GM18511 (cell line): ENCODE data around the gene RPP40.

ENCODE experiments used
- ATAC-seq: cut with Tn5 transposase; IDR thresholded peaks from one replicate; pipeline ENCODE4 v1.9.1; 2021; ENCODE audit warnings: mild to moderate bottlenecking, moderate library complexity; ENCODE audit not compliant: unreplicated experiment

Gene RPP40

DNA sequence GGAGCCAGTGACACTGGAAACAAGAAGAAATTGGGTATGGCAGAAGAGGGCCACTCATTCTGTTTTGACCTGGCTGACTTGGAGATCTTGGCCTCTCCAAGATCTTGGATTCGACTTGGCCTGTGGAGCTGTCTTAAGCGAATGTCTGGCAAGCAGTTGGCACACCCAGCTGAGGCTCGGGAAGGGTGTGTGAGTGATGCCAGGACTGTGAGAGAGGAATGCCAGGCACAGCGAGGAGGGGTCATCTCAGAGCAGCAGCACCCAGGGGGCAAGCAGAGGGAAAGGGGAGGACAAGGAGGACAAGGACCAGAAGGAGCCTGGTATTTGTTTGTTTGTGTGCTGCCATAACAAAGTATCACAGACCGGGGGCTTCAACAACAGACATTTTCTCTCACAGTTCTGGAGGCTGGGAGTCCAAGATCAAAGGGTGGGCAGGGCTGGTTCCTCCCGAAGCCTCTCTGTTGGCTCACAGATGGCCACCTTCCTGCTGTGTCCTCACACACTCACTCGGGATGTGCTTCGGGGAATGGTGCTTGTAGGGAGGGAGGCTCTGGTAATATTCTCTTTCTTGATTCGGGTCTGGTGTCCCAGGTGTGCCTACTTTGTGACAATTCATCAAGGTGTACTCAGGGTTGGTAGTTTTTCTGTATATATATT, 33.0 kb downstream of the RPP40 start:
- ATAC-seq = no peak

- ATAC-seq = no peak
Measured at GRCh38 chr6:4969609-4970285, 34.1 kb downstream of the RPP40 start.

GRCh38 chr6:4967301-4968030, 36.4 kb downstream of the RPP40 start:
- ATAC-seq = no peak

DNA sequence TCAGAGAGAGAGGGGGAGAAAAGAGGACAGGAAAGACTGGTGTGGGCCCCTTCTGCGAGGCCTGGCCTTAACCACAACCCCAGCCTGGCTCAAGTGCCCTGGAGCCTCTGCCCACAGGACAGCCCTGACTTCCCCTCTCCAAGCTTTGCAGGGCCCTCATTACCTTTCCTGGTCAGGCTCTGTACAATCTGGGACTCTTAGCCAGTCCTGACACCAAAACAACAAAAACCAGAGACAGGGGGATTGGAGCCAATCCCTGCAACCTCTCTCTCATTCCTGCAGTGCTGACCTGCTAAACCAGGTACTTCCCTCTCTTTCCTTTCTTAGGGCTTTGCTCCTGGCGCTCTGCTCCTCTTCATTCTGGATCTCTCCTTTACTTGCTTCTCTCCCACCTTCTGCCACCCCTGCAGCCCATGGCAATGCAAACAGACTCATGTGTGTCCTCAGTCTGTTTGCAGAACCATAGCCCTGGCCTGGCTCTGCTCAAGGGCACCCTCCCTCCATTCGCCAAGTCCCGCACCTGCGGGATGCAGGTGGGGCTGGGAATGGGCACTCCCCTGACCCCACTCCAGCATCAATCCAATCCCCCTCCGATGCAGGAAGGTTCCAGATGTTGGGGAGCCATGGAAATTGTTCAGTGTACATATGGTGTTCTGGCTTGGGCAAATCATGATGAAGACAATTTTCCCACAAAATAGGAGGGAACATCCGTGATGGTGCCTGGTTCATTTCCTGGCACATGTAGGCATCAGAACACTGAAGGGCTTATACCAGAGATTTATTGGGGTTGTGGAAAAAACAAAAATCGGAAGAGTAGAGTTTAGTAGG, 38.1 kb downstream of the RPP40 start:
- no peak for ATAC-seq

DNA sequence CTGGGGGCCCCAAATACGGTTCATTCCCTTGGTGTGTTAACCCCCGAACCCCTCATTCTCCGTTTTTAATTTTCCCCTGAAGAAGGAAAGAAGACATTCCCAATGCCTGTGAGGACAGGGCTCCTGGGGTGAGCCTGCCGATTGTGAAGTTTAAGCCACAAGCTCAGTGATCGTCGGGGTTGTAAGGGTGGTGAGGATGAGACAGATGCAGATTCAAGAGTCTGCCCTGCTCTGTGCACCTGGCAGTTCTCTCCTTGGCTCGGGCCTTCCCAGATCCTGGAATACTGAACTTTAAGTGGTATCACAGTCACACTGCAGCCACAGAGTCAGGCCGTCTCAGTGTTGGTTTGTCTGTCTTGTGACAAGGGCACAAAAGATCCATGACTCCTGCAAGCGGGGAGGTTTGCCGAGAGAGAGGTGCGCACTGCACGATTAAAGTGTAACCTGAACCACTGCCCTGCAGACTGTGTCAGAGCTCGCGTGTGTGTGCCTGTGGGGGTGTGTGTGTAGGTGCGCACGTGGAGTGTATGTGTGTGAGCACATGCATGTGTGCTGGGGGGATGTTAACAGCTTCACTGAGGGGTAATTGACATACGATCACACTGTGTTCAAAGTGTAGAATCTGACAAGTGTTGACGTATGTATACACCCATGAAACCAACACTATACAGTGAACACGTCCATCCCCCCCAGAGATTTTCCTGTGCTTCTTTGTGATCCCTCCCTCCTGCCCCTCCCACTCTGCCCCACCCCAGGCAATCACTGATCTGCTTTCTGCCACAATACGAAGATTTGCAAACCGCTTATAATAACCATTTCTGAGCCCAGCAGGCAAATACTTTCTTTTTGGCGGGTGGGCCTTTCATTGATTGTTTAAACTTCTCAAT, 38.9 kb downstream of the RPP40 start:
- no peak for ATAC-seq

GRCh38 chr6:4962905-4963304, 40.9 kb downstream of the RPP40 start:
- ATAC-seq = no peak

GRCh38 chr6:4961322-4962168, 42.3 kb downstream of the RPP40 start:
- ATAC-seq = no peak

GRCh38 chr6:4958624-4959023, 45.2 kb downstream of the RPP40 start:
- no peak for ATAC-seq

DNA sequence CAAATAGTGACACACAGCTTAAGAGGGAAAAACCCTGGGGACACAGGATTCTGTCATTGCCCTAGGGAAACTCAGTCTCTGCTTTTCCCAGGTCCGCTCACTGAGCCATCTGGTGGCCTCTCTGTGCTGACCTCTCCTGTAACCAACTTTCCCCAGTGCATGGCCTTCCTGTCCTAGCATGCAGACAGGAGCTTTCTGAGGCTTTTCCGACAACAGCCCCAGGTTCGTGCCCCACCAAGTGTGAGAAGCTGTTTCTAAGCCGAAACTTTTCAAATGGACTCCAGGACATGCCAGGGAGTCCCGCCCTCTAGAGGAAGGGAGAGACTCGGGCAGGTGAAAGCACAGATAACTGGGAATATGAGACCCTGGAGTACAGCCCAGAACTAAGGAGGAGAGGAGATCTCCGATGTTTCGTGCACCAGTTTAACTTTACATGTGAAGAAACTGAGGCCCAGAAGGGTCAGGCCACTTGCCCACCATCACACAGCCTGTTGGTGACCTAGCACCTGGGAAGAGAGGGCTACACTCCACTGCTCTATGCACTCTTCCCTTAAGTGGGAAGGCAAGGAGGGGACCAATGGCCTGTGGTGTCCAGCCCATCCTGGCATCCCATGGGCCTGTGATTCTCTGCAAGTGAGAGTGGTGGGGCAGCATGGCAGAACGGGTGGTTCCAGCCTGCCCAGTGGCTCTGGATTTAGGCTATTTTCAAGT, 46.2 kb downstream of the RPP40 start:
- no peak for ATAC-seq

GRCh38 chr6:4956625-4957024, 47.2 kb downstream of the RPP40 start:
- no peak for ATAC-seq

- ATAC-seq = no peak
Measured at GRCh38 chr6:4953440-4953839, 50.4 kb downstream of the RPP40 start.

DNA sequence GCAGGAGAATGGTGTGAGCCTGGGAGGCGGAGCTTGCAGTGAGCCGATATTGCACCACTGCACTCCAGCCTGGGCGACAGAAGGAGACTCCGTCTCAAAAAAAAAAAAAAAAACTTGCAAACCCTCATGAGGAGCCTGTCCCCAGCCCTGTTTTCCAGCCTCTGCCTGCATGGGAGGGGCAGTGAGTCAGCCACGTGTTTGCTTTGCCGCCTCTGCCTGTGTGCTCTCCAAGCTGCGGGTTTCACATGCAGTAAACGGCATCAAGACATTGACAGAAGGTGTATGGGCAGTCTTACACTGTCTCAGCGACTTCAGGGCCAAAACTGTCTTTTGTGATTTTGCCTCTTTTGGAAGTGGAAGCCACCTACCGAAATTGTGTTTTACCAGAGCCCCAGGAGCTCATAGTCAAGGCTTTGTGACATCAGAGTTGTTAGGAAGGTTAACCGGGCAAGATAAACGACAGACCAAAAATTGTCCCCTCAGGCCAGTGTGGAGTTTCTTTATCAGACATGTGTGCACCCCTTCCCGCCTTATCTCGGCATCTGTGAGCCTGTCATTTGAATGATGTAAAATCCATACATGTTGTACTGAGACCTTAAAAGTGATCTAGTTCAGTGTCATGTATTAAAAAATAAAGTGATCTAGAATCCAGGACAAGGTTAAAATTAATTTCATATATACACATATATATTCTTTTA, 52.9 kb downstream of the RPP40 start:
- no peak for ATAC-seq

- ATAC-seq = no peak
Measured at GRCh38 chr6:4950076-4950475, 53.8 kb downstream of the RPP40 start.

GRCh38 chr6:4948781-4949450, 54.9 kb downstream of the RPP40 start:
- no peak for ATAC-seq

DNA sequence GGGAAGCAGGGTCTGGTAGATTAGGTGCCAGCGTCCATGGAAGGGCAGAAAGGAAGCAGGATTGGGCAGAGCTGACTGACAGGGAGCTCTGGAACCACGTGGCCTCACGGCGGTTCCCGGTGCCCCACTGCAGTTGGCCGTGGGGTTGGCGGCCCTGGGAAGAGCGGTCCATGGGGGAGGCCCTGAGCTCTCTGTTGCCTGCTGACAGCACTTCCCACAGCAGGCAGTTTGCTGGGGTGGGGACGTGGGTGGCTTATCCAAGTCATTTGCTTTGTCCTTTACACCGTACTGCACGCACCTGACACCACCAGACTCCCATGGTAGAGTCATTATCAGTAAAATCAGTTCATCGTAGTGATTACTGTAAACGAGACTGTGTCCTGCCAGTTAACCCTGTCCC, 56.1 kb downstream of the RPP40 start:
- no peak for ATAC-seq

- ATAC-seq = no peak
Measured at GRCh38 chr6:4946521-4946920, 57.3 kb downstream of the RPP40 start.
